HG02852 (cell line): ENCODE measurements around the gene SF1.
A peak's percentile ranks its signal among the peaks of the same experiment; 100 is the strongest.
"Not testable (repeated sequence)": the region's sequence is repeated elsewhere in the genome, so short reads cannot be mapped to it uniquely, and the experiment has no call there.

Experiments used
- ATAC-seq: cut with Tn5 transposase; IDR thresholded peaks from one replicate; pipeline ENCODE4 v1.9.1; 2021; ENCODE audit warnings: mild to moderate bottlenecking, moderate library complexity; ENCODE audit not compliant: unreplicated experiment

The SF1 gene

GRCh38 chr11:64778473-64779298 is at the start of gene SF1:
Gene SF1 (minus strand): TSS chr11:64778542. CDS start chr11:64778392, 150 bp downstream.
- ATAC-seq, result peak; percentile 79

- no peak for ATAC-seq
These were observed 49.1 kb upstream of the SF1 start for GRCh38 chr11:64827451-64827839.

- no peak for ATAC-seq
These were observed 48.5 kb upstream of the SF1 start for GRCh38 chr11:64826578-64827450.

GRCh38 chr11:64826062-64826461 is 47.7 kb upstream of the SF1 start:
- ATAC-seq, result no peak

- no peak for ATAC-seq
These were observed 45.3 kb upstream of the SF1 start for GRCh38 chr11:64823568-64824119.

- no peak for ATAC-seq
These were observed 39.1 kb upstream of the SF1 start for GRCh38 chr11:64817476-64817875.

GRCh38 chr11:64815433-64815832 is 37.1 kb upstream of the SF1 start:
- ATAC-seq, result not testable (repeated sequence)

- ATAC-seq, result no peak
These were observed 36.4 kb upstream of the SF1 start for GRCh38 chr11:64814712-64815187.

GRCh38 chr11:64813826-64814225 is 35.5 kb upstream of the SF1 start:
- no peak for ATAC-seq

GRCh38 chr11:64810891-64811272 is 32.5 kb upstream of the SF1 start:
- peak; percentile 5 for ATAC-seq

GRCh38 chr11:64810271-64810890 is 32.0 kb upstream of the SF1 start, which contains the start of gene MEN1:
Gene MEN1 (minus strand): TSS chr11:64810551. CDS start chr11:64810109, 442 bp downstream.
- peak; percentile 63 for ATAC-seq

GRCh38 chr11:64809781-64810241 is 31.5 kb upstream of the SF1 start:
- no peak for ATAC-seq

- no peak for ATAC-seq
These were observed 27.1 kb upstream of the SF1 start for GRCh38 chr11:64805481-64805880.

GRCh38 chr11:64804346-64805210 is 26.2 kb upstream of the SF1 start:
- ATAC-seq, result no peak

- ATAC-seq, result no peak
These were observed 25.6 kb upstream of the SF1 start for GRCh38 chr11:64803846-64804345.

GRCh38 chr11:64803158-64803845 is 25.0 kb upstream of the SF1 start, which contains the start of gene MAP4K2:
Gene MAP4K2 (minus strand): TSS chr11:64803214. CDS start chr11:64803149, 65 bp downstream.
- ATAC-seq, result peak; percentile 64

GRCh38 chr11:64802370-64803157 is 24.2 kb upstream of the SF1 start:
- peak; percentile 27 for ATAC-seq
